Measurements from ENCODE around the gene STK24.

STK24 gene

GRCh38 chr13:98478189-98479129, 98.4 kb downstream of the STK24 start:
- in situ Hi-C loops (cut with HindIII; ENCODE audit: low sequenced_read_pairs) = no loop called here

GRCh38 chr13:98476538-98476966, 100.4 kb downstream of the STK24 start:
- in situ Hi-C loops (cut with HindIII; ENCODE audit: low sequenced_read_pairs) = no loop called here

GRCh38 chr13:98476106-98476505, 100.8 kb downstream of the STK24 start:
- in situ Hi-C loops (cut with HindIII; ENCODE audit: low sequenced_read_pairs) = no loop called here

- in situ Hi-C loops (cut with HindIII; ENCODE audit: low sequenced_read_pairs) = no loop called here
Observed at GRCh38 chr13:98475522-98475921, 101.4 kb downstream of the STK24 start.

GRCh38 chr13:98474761-98475160, 102.1 kb downstream of the STK24 start:
- in situ Hi-C loops (cut with HindIII; ENCODE audit: low sequenced_read_pairs) = no loop called here

- in situ Hi-C loops (cut with HindIII; ENCODE audit: low sequenced_read_pairs) = no loop called here
Observed at GRCh38 chr13:98474292-98474691, 102.6 kb downstream of the STK24 start.

- in situ Hi-C loops (cut with HindIII; ENCODE audit: low sequenced_read_pairs) = no loop called here
Observed at GRCh38 chr13:98473788-98474144, 103.1 kb downstream of the STK24 start.

DNA sequence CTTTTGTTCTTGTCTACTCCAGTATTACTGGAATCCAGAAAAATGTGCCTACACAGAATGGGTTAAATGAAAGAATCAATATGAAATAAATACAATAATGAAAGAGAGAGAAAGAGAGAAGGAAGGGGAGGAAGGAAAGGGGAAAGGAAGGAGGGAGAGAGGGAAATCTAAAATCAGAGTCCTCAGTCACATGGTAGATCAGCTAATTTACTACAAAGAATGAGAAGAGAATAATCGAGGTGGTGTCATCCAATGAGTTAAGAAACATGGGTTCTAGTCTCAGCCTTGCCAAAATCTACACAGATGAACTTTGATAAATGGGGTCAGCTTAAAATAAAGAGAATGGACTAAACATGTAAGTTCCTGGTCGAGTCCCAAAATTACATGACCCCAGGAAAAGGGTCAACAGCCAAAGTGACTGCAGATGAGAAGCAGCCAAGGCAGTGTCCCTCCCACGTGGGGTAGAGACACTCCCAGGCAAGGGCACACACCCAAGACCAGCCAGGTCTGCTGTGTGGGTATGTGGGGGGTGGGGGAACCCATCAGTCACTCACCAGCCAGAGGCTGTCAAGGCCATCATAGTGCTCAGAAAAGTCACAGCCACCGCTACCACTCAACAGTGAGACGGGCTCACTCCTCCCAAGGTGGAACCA, 103.6 kb downstream of the STK24 start:
- in situ Hi-C loops (cut with HindIII; ENCODE audit: low sequenced_read_pairs) = no loop called here

DNA sequence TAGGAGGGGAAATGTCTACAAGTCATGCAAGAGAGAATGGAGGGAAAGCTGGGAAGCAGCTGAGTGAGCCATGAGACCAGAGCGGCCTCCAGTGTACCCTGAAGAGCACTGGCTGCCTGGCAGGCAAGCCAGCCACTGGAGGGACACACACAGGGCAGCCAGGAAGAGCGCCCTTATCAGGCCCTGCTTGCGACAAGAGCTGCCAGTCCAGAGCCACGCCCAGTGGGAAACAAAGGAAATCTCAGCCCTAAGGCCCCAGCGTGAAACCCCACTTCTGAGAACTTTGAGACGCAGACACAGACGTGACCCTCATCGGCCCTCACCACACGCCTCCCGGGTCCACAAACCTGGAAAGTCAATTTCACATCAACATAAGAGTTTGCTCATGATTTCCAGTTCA, 105.0 kb downstream of the STK24 start:
- in situ Hi-C loops (cut with HindIII; ENCODE audit: low sequenced_read_pairs) = no loop called here

DNA sequence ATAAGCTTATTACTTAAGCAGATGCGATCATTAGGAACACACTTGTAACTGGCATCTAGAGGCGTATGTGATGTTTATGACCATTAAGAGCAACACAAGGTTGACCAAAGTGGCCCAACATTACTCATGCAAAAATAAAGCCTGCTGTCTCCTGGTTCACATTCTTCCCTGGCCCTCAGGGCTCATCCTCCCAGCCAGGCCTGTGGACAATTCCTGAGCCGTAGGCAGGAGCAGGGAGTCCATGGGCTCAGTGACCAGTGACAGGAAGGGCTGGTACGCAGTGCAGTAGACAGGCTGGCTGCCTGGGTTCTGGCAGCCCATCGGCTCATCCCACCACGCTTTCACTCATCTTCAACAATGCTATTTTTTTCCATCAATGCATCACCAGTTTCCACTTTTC, 106.0 kb downstream of the STK24 start:
- in situ Hi-C loops (cut with HindIII; ENCODE audit: low sequenced_read_pairs) = no loop called here

DNA sequence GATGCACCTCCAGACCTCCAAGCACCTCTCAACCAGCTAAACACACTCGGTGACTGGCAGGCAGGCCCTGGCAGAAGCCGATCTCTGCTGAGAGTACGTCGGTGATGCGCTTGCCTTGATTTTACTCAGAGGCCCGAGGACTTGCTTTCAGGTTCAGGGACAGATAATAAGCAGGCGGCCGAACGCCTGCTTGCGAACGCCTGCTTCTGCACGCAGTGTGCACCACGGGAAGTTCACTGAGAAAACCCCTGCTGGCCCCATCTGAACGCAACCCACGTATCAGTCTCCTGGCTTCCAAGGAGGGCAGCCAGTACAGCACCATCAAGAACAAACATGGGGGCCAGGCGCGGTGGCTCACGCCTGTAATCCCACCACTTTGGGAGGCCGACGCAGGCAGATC, 108.0 kb downstream of the STK24 start:
- in situ Hi-C loops (cut with HindIII; ENCODE audit: low sequenced_read_pairs) = no loop called here

DNA sequence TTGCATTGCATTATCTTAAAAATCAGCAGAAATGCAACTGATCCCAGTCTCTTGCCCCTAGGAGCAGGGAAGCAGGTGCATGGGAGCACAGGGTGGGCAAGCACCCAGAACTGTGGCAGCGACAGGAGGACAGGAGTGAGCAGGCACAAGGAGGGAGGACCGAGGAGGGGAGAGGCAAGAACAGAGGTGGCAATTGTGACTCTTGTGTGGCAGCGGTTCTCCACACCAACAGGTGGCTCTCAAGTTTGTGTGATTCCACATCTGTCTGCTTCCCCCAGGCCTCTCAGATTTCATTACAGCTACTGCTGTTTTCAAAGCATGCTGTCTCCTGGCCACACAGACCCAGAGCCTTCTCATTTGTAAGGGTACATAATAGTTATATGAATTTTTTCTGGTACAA, 108.5 kb downstream of the STK24 start:
- in situ Hi-C loops (cut with HindIII; ENCODE audit: low sequenced_read_pairs) = no loop called here

- in situ Hi-C loops (cut with HindIII; ENCODE audit: low sequenced_read_pairs) = no loop called here
Observed at GRCh38 chr13:98467263-98467985, 109.5 kb downstream of the STK24 start.

- in situ Hi-C loops (cut with HindIII; ENCODE audit: low sequenced_read_pairs) = no loop called here
Observed at GRCh38 chr13:98466634-98467236, 110.2 kb downstream of the STK24 start.

DNA sequence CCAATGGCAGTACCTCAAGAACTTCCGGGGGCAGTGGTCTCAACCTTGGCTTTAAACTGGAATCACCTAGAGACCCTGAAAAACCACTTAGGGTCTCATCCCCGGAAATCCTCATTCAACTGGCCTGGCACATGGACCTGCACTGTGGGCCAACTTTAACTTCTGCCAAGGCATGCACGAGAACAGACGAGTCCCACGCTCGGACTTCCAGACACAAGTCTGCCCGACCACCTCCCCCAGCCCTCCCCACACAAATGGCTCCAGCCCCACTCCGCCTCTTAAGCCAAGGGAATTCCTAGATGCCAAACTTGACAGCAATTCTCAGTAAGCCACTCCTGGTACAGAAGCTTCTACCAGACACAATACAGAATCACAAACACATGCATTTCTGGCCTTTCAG, 114.0 kb downstream of the STK24 start:
- in situ Hi-C loops (cut with HindIII; ENCODE audit: low sequenced_read_pairs) = no loop called here

- in situ Hi-C loops (cut with HindIII; ENCODE audit: low sequenced_read_pairs) = no loop called here
Observed at GRCh38 chr13:98462241-98462882, 114.5 kb downstream of the STK24 start.

DNA sequence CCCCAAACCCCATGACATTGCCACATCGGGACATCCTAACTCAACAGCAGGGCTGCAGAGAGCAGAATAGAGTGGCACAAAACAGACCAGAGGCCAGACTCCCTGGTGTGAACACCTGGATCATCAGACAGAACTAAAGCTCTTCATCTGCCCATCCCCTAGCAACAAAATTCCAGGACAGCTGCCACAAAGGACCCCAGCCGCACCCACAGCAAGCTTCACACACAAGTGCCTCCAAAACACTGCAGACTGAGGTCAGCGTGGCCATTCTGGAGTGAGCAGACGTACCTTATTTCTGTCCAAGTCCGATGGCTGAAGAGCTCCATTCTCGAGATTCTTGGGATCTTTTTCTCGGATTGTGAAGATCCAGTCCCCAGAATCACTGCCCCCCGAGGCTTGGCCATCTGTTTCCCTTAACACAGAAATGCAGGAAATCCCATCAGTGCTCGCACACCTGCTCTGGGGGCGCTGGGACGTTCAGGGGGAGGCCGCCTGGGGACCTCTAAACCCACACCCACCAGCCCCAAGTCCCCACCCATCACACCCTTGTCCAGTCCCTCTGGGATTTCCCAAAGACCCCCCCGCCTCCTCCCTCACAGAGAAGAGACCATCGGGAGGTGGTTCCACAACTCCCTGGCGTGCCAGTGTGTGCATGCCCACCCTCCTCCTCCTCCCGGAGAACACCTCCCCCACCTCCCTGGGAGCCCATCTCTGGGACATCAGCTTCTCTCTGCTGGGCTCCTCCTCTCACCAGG, 115.2 kb downstream of the STK24 start:
- in situ Hi-C loops (cut with HindIII; ENCODE audit: low sequenced_read_pairs) = no loop called here

- in situ Hi-C loops (cut with HindIII; ENCODE audit: low sequenced_read_pairs) = no loop called here
Observed at GRCh38 chr13:98460516-98460915, 116.4 kb downstream of the STK24 start.

DNA sequence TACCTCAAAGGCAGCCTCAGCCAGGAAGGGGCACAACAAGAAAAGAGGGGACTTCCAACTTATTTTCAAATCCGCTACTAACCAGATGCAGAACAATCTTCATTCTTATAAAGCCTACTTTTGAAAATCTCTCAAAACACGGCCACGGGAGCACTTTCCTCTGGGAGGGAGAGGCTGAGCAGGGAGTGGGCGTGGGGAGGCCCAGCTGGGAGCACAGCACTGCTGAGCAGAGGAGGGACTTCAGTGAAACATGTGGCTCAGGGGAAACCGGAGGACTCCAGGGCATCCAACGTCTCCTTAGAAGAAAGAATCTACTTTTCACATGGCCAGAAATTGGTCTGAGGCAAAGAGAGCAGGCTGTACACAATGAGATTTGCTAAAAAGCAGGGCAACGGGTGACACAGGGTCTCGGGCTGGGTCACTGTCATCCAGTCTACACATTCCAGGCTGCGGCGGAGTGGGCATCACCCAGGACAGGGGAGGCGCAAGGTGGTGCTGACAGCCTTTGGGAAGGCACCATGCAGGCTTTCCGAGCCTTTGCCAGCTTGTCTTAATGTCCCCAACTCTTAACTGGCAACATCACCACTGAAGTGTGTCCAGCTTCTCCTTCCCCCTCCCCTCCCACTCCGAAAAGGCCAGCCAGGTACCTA, 117.1 kb downstream of the STK24 start:
- in situ Hi-C loops (cut with HindIII; ENCODE audit: low sequenced_read_pairs) = no loop called here
